ENCODE measurements around the gene OR5AK2.
"Not testable (repeated sequence)": the region's sequence is repeated elsewhere in the genome, so short reads cannot be mapped to it uniquely, and the experiment has no call there.

The OR5AK2 gene

GRCh38 chr11:56988614-56989013 is at the start of gene OR5AK2:
Gene OR5AK2, plus strand, starts transcription at chr11:56988914. Its CDS starts 0 bp downstream, at chr11:56988914.
- no peak for DNase-seq (ENCODE audit: low read depth)

- DNase-seq (ENCODE audit: low read depth): not testable (repeated sequence)
Observed at GRCh38 chr11:56945526-56945925, 43.2 kb upstream of the OR5AK2 start.

GRCh38 chr11:56948991-56949515 is 39.7 kb upstream of the OR5AK2 start:
- no peak for DNase-seq (ENCODE audit: low read depth)

- DNase-seq (ENCODE audit: low read depth): no peak
Observed at GRCh38 chr11:56950510-56950909, 38.2 kb upstream of the OR5AK2 start.

- DNase-seq (ENCODE audit: low read depth): not testable (repeated sequence)
Observed at GRCh38 chr11:56953907-56954306, 34.8 kb upstream of the OR5AK2 start.

- DNase-seq (ENCODE audit: low read depth): no peak
Observed at GRCh38 chr11:56961609-56962008, 27.1 kb upstream of the OR5AK2 start.

- DNase-seq (ENCODE audit: low read depth): no peak
Observed at GRCh38 chr11:56967726-56968125, 21.0 kb upstream of the OR5AK2 start.

- DNase-seq (ENCODE audit: low read depth): no peak
Observed at GRCh38 chr11:56968524-56968923, 20.2 kb upstream of the OR5AK2 start.

GRCh38 chr11:56977314-56977713 is 11.4 kb upstream of the OR5AK2 start:
- DNase-seq (ENCODE audit: low read depth): no peak

- no peak for DNase-seq (ENCODE audit: low read depth)
Observed at GRCh38 chr11:56990702-56991101, 2.0 kb downstream of the OR5AK2 start.

GRCh38 chr11:56994532-56994931 is 5.8 kb downstream of the OR5AK2 start:
- DNase-seq (ENCODE audit: low read depth): no peak

GRCh38 chr11:57001674-57002401 is 13.1 kb downstream of the OR5AK2 start:
- no peak for DNase-seq (ENCODE audit: low read depth)

- DNase-seq (ENCODE audit: low read depth): no peak
Observed at GRCh38 chr11:57008373-57008772, 19.7 kb downstream of the OR5AK2 start.

- DNase-seq (ENCODE audit: low read depth): no peak
Observed at GRCh38 chr11:57015679-57016078, 27.0 kb downstream of the OR5AK2 start.

- no peak for DNase-seq (ENCODE audit: low read depth)
Observed at GRCh38 chr11:57031556-57031955, 42.8 kb downstream of the OR5AK2 start.

Data from CMK (cell line).